Naive thymus-derived CD8-positive, alpha-beta T cell (primary cell): ENCODE data around the gene LSAMP. TPM values are rescaled to one million over a fixed set of nuclear protein-coding genes. Genes with fewer than 3 reads are reported as not detected.
"Not testable (repeated sequence)": the region's sequence is repeated elsewhere in the genome, so short reads cannot be mapped to it uniquely, and the experiment has no call there.

Experiments
- ATAC-seq, 2 donors: fragments of 150-1000 bp; cut with Tn5 transposase in 1 of 2; sonication (Bioruptor Pico), chemical (Tn5 transposase) in 1 of 2; 1 replicate in 1 of 2; 2 replicates in 1 of 2; pipeline ENCODE4 v1.10.0; 2021; ENCODE audit warnings: mild to moderate bottlenecking in 2 of 2, moderate library complexity in 2 of 2
- POLR2A ChIA-PET: fragments of 350-600 bp; sonication (Branson Sonifier 250); formaldehyde crosslinking; loops from one replicate; lab custom pipeline; 2021; ENCODE audit warnings: antibody characterized with exemption; lab: Charles Lee
- DNase-seq, 10 donors: peaks; one replicate each; pipeline versions ENCODE4 v3.0.0 to v3.0.0-alpha.2; 2020 to 2022
- H3K27ac Mint-ChIP-seq, 10 donors: one replicate each; pipeline ENCODE4 v1.8.0; 2020 to 2022; ENCODE audit warnings: mild to moderate bottlenecking in 10 of 10, mixed read lengths in 10 of 10, moderate library complexity in 4 of 10, inconsistent platforms in 1 of 10
- H3K27me3 Mint-ChIP-seq, 5 donors: one replicate each; pipeline ENCODE4 v1.8.0; 2021 to 2022; ENCODE audit warnings: mixed read lengths in 5 of 5
- H3K36me3 Mint-ChIP-seq, 3 donors: one replicate each; pipeline ENCODE4 v1.8.0; 2020 to 2022; ENCODE audit warnings: mixed read lengths in 3 of 3, mild to moderate bottlenecking in 2 of 3, inconsistent platforms in 1 of 3
- H3K4me1 Mint-ChIP-seq, 4 donors: one replicate each; pipeline ENCODE4 v1.8.0; 2021 to 2022; ENCODE audit warnings: mixed read lengths in 4 of 4
- H3K4me3 Mint-ChIP-seq, 10 donors: one replicate each; pipeline ENCODE4 v1.8.0; 2020 to 2022; ENCODE audit warnings: mild to moderate bottlenecking in 10 of 10, mixed read lengths in 10 of 10, moderate library complexity in 6 of 10, inconsistent platforms in 1 of 10
- H3K9me3 Mint-ChIP-seq, 9 donors: one replicate each; pipeline ENCODE4 v1.8.0; 2020 to 2022; ENCODE audit warnings: mixed read lengths in 9 of 9, mild to moderate bottlenecking in 3 of 9, inconsistent platforms in 1 of 9, moderate library complexity in 1 of 9
- polyA plus RNA-seq, 3 donors: library from polyadenylated mRNA; unstranded; fragments of 300-500 nt; fragmentation: Illumina TruSeq; gene quantifications; one replicate each; pipeline ENCODE4 v1.2.3, GENCODE V29; 2021
- total RNA-seq, 8 experiments: library from RNA in 2 of 8; stranded (reverse) in 2 of 8; gene quantifications; one replicate each; pipeline ENCODE4 v1.2.3 and lab custom pipeline; 2021 to 2026

Gene LSAMP
- total and polyA plus RNA-seq, 5 experiments from 2014 or later = not detected

GRCh38 chr3:115861166-115861733, 584.0 kb downstream of the LSAMP start:
- Mint-ChIP-seq H3K4me3 (no peak overlapping the region), H3K9me3 (no peaks in the 10 kb centered on the region), H3K36me3 (no peaks in the 10 kb centered on the region), H3K27me3 (peaks cover 22 to 72% (median 44%) of the 10 kb centered on the region in 5 donors), H3K27ac (no peak overlapping the region), H3K4me1 (peaks cover 0 to 3% (median 0%) of the 10 kb centered on the region in 4 donors)
- DNase-seq (no peak), ATAC-seq (no peak)
- POLR2A ChIA-PET = no interaction called here

GRCh38 chr3:115860766-115861165, 584.5 kb downstream of the LSAMP start:
- Mint-ChIP-seq H3K27me3 (peaks cover 22 to 71% (median 45%) of the 10 kb centered on the region in 5 donors), H3K27ac (no peak overlapping the region), H3K4me1 (peaks cover 0 to 3% (median 0%) of the 10 kb centered on the region in 4 donors), H3K4me3 (no peak overlapping the region), H3K9me3 (no peaks in the 10 kb centered on the region), H3K36me3 (no peaks in the 10 kb centered on the region)
- ATAC-seq = no peak
- POLR2A ChIA-PET = no interaction called here
- DNase-seq = no peak

GRCh38 chr3:115859002-115859807, 586.1 kb downstream of the LSAMP start:
- Mint-ChIP-seq H3K36me3 (no peaks in the 10 kb centered on the region), H3K9me3 (no peaks in the 10 kb centered on the region), H3K27ac (no peak overlapping the region), H3K27me3 (peaks cover 20 to 68% (median 43%) of the 10 kb centered on the region in 5 donors), H3K4me1 (peaks cover 0 to 3% (median 0%) of the 10 kb centered on the region in 4 donors), H3K4me3 (no peak overlapping the region)
- no peak for ATAC-seq
- DNase-seq = no peak
- POLR2A ChIA-PET = no interaction called here

- Mint-ChIP-seq H3K9me3 (no peaks in the 10 kb centered on the region), H3K4me1 (peaks cover 0 to 3% (median 0%) of the 10 kb centered on the region in 4 donors), H3K27ac (no peak overlapping the region), H3K4me3 (no peak overlapping the region), H3K36me3 (no peaks in the 10 kb centered on the region), H3K27me3 (peaks cover 21 to 58% (median 44%) of the 10 kb centered on the region in 5 donors)
- no peak for DNase-seq
- POLR2A ChIA-PET = no interaction called here
- no peak for ATAC-seq
Observed at GRCh38 chr3:115857518-115858136, 587.7 kb downstream of the LSAMP start.

- H3K4me3 Mint-ChIP-seq = no peak overlapping the region
- POLR2A ChIA-PET = no interaction called here
- no peak for DNase-seq
- H3K27ac Mint-ChIP-seq = no peak overlapping the region
- no peaks in the 10 kb centered on the region for H3K9me3 Mint-ChIP-seq
- peaks cover 0 to 3% (median 0%) of the 10 kb centered on the region in 4 donors for H3K4me1 Mint-ChIP-seq
- peaks cover 16 to 46% (median 34%) of the 10 kb centered on the region in 5 donors for H3K27me3 Mint-ChIP-seq
- no peak for ATAC-seq
- H3K36me3 Mint-ChIP-seq = no peaks in the 10 kb centered on the region
Observed at GRCh38 chr3:115855911-115856310, 589.4 kb downstream of the LSAMP start.

GRCh38 chr3:115853104-115853503, 592.2 kb downstream of the LSAMP start:
- no peak for DNase-seq
- ATAC-seq = no peak
- no peaks in the 10 kb centered on the region for H3K4me1 Mint-ChIP-seq
- H3K36me3 Mint-ChIP-seq = no peaks in the 10 kb centered on the region
- no peak overlapping the region for H3K27ac Mint-ChIP-seq
- peaks cover 14 to 33% (median 18%) of the 10 kb centered on the region in 5 donors for H3K27me3 Mint-ChIP-seq
- no peak overlapping the region for H3K4me3 Mint-ChIP-seq
- POLR2A ChIA-PET = no interaction called here
- H3K9me3 Mint-ChIP-seq = no peaks in the 10 kb centered on the region

- ATAC-seq (no peak), DNase-seq (no peak)
- Mint-ChIP-seq H3K4me3 (no peak overlapping the region), H3K36me3 (no peaks in the 10 kb centered on the region), H3K27me3 (peaks cover 9 to 29% (median 14%) of the 10 kb centered on the region in 5 donors), H3K4me1 (no peaks in the 10 kb centered on the region), H3K9me3 (no peaks in the 10 kb centered on the region), H3K27ac (no peak overlapping the region)
- POLR2A ChIA-PET = no interaction called here
Observed at GRCh38 chr3:115852278-115852677, 593.0 kb downstream of the LSAMP start.

GRCh38 chr3:115851571-115851970, 593.7 kb downstream of the LSAMP start:
- no peak overlapping the region for H3K27ac Mint-ChIP-seq
- ATAC-seq (no peak), DNase-seq (no peak)
- H3K4me3 Mint-ChIP-seq = no peak overlapping the region
- peaks cover 6 to 27% (median 12%) of the 10 kb centered on the region in 5 donors for H3K27me3 Mint-ChIP-seq
- POLR2A ChIA-PET = no interaction called here
- H3K9me3 Mint-ChIP-seq = no peaks in the 10 kb centered on the region
- H3K36me3 Mint-ChIP-seq = no peaks in the 10 kb centered on the region
- no peaks in the 10 kb centered on the region for H3K4me1 Mint-ChIP-seq

- H3K27ac Mint-ChIP-seq = peak overlapping the region in 2 of 10 donors; percentile 1 to 26
Observed at GRCh38 chr3:115848641-115849040, 596.6 kb downstream of the LSAMP start.

GRCh38 chr3:115845986-115846385, 599.3 kb downstream of the LSAMP start:
- Mint-ChIP-seq H3K36me3 (no peaks in the 10 kb centered on the region), H3K27me3 (peaks cover 6 to 15% (median 7%) of the 10 kb centered on the region in 5 donors), H3K4me3 (no peak overlapping the region), H3K4me1 (no peaks in the 10 kb centered on the region), H3K27ac (no peak overlapping the region), H3K9me3 (no peaks in the 10 kb centered on the region)
- ATAC-seq (no peak), DNase-seq (no peak)
- POLR2A ChIA-PET = no interaction called here

More at GRCh38 chr3:115848641-115849040, 596.6 kb downstream of the LSAMP start:
- no peaks in the 10 kb centered on the region for H3K36me3 Mint-ChIP-seq
- POLR2A ChIA-PET = no interaction called here
- H3K27me3 Mint-ChIP-seq = peaks cover 0 to 22% (median 8%) of the 10 kb centered on the region in 5 donors
- DNase-seq (no peak), ATAC-seq (no peak)
- H3K4me1 Mint-ChIP-seq = no peaks in the 10 kb centered on the region
- H3K4me3 Mint-ChIP-seq = no peak overlapping the region
- no peaks in the 10 kb centered on the region for H3K9me3 Mint-ChIP-seq

- H3K4me3 Mint-ChIP-seq, H3K27ac Mint-ChIP-seq, H3K4me1 Mint-ChIP-seq, H3K36me3 Mint-ChIP-seq, H3K9me3 Mint-ChIP-seq, DNase-seq, POLR2A ChIA-PET, ATAC-seq: not testable (repeated sequence)
- H3K27me3 Mint-ChIP-seq = peaks cover 6 to 15% (median 10%) of the 10 kb centered on the region in 5 donors
Observed at GRCh38 chr3:115844729-115845128, 600.6 kb downstream of the LSAMP start.

- Mint-ChIP-seq H3K27ac (no peak overlapping the region), H3K4me1 (no peaks in the 10 kb centered on the region), H3K27me3 (peaks cover 3 to 15% (median 7%) of the 10 kb centered on the region in 5 donors), H3K9me3 (no peaks in the 10 kb centered on the region), H3K4me3 (no peak overlapping the region), H3K36me3 (no peaks in the 10 kb centered on the region)
- POLR2A ChIA-PET = no interaction called here
- DNase-seq (no peak), ATAC-seq (no peak)
Observed at GRCh38 chr3:115843206-115843605, 602.1 kb downstream of the LSAMP start.

GRCh38 chr3:115839246-115839645, 606.0 kb downstream of the LSAMP start:
- Mint-ChIP-seq H3K27me3 (peaks cover 2 to 15% (median 4%) of the 10 kb centered on the region in 5 donors), H3K4me1 (no peaks in the 10 kb centered on the region), H3K36me3 (no peaks in the 10 kb centered on the region), H3K27ac (no peak overlapping the region), H3K4me3 (no peak overlapping the region), H3K9me3 (no peaks in the 10 kb centered on the region)
- no peak for ATAC-seq
- POLR2A ChIA-PET = no interaction called here
- DNase-seq = no peak
